Fibroblast of the aortic adventitia (primary cell): ENCODE data around the gene HES3. TPM values are rescaled to one million over a fixed set of nuclear protein-coding genes. Genes with fewer than 3 reads are reported as not detected.

ENCODE experiments used
- DNase-seq: peaks from one replicate; pipeline ENCODE4 v3.0.0-alpha.2; 2010; ENCODE audit warnings: low read depth
- H3K4me3 ChIP-seq: 2 replicates; pipeline ENCODE4 v1.5.1; 2011; ENCODE audit warnings: low read depth, mild to moderate bottlenecking, control low read depth, low read length, moderate library complexity
- total RNA-seq: library from RNA; depleted of rRNA; stranded (reverse); fragments of >200 nt; gene quantifications from 2 replicates; pipeline ENCODE4 v1.2.3, GENCODE V29; 2012; ENCODE audit warnings: low replicate concordance
- TF ChIP-seq, protein P1 (sequence below): IDR thresholded peaks from 2 replicates; pipeline ENCODE4 v1.5.1; 2011; ENCODE audit warnings: mild to moderate bottlenecking, low read length, control low read depth, inconsistent platforms; ENCODE audit not compliant: insufficient read depth

Gene HES3
- total RNA-seq, 1 donor, result not detected

DNA sequence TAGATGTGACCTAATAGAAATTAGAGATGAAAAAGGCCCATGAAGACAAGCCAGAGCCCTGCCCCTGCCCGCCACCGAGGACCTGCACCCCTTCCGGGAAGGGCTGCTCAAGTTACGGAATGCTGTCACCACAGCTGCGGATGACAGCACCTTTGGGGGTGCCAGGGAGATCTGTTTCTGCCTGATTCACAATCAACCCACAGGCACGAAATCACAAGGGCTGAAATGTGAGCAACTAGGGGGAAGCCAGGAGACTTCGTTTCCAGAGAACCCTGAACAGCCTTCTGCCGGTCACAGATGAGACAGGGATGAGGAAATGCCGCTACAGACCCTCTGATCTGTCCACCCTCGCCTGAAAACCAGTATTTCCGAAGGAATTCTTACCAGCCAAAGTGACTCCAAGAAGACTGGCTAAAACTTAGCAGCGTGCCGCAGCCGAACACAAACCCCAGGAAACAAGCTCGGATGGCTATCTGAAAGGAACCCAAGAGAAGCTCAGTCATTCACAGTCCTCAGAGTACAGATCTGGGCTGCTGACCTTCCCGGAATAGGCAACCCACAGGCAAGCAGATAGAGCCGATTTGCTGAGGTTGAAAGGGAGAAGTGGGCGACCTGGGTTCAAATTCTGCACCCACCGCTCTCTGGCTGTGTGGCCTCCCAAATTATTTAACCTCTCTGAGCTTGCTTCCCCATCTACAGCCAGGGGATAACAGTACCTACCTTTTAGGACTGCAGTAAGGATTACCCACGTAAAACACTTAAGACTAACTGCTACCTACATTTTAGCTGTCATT, 9.3 kb upstream of the HES3 start:
- peak overlapping the region; percentile 87 for H3K4me3 ChIP-seq
- peak; percentile 25 for DNase-seq
- TF ChIP-seq, protein P1, sequence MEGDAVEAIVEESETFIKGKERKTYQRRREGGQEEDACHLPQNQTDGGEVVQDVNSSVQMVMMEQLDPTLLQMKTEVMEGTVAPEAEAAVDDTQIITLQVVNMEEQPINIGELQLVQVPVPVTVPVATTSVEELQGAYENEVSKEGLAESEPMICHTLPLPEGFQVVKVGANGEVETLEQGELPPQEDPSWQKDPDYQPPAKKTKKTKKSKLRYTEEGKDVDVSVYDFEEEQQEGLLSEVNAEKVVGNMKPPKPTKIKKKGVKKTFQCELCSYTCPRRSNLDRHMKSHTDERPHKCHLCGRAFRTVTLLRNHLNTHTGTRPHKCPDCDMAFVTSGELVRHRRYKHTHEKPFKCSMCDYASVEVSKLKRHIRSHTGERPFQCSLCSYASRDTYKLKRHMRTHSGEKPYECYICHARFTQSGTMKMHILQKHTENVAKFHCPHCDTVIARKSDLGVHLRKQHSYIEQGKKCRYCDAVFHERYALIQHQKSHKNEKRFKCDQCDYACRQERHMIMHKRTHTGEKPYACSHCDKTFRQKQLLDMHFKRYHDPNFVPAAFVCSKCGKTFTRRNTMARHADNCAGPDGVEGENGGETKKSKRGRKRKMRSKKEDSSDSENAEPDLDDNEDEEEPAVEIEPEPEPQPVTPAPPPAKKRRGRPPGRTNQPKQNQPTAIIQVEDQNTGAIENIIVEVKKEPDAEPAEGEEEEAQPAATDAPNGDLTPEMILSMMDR, result no peak

DNA sequence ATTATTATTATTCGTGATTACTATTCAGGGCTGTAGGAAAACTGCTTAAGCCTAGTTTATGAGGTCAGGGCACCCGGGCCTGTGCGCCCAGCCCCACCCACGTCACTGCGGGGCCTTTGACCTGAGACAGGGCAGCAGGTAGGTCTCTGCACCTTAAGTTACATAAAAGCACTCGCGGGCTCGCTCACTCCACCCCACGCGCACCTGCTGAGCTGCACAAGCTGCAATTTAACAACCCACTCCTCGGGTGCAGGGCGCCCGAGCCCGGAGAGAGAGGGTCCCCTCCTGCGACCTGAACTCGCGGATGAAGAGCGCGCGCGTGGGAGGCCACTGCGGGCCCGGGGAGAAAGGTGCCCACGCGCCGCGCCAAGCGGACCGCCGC, 8.7 kb upstream of the HES3 start:
- peak overlapping the region; percentile 87 for H3K4me3 ChIP-seq
- TF ChIP-seq, protein P1, result no peak
- no peak for DNase-seq

DNA sequence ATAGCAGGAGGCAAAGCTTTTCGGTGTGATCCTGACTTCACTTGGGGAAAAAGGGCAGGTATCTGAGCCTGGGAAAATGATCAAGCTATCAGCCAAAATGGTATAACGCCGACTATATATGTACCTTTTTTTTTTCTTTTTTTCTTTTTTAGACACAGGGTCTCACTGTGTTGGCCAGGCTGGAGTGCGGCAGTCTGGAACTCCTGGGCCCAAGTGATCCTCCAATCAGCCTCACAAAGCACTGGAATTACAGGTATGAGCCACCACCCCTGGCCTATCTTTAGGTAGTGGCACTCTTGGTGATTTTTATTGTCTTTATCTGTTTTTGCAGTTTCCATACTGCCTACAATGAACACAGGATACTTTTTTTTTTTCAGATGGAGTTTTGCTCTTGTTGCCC, 6.9 kb upstream of the HES3 start:
- no peak for DNase-seq
- H3K4me3 ChIP-seq, result no peak overlapping the region
- TF ChIP-seq, protein P1, result no peak

DNA sequence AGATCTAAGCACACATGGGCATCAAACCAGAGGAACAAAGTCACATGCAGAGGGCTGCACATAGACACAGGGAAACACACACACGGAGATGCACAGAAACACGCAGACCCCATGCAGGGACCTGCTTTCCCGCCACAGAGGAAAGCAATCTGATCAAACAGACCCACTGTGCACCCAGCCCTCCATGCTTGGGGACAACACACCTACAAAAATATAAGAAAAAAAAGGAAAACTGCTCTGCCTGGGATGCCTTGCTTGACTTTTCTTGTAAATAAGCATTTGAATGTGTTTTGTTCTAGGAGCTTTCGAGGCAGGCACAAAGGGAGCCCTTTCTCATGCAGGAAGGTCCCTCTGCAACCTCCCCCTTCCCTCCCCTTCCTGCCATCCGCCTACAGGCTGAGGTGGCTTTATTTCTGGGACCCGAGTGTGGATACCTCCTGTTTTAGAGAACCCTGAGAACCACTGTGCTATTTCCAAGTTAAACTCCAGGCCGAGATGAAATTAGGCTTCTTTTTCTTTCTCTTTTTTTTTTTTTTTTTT, 4.7 kb upstream of the HES3 start:
- H3K4me3 ChIP-seq, result no peak overlapping the region
- no peak for DNase-seq
- TF ChIP-seq, protein P1, result no peak

DNA sequence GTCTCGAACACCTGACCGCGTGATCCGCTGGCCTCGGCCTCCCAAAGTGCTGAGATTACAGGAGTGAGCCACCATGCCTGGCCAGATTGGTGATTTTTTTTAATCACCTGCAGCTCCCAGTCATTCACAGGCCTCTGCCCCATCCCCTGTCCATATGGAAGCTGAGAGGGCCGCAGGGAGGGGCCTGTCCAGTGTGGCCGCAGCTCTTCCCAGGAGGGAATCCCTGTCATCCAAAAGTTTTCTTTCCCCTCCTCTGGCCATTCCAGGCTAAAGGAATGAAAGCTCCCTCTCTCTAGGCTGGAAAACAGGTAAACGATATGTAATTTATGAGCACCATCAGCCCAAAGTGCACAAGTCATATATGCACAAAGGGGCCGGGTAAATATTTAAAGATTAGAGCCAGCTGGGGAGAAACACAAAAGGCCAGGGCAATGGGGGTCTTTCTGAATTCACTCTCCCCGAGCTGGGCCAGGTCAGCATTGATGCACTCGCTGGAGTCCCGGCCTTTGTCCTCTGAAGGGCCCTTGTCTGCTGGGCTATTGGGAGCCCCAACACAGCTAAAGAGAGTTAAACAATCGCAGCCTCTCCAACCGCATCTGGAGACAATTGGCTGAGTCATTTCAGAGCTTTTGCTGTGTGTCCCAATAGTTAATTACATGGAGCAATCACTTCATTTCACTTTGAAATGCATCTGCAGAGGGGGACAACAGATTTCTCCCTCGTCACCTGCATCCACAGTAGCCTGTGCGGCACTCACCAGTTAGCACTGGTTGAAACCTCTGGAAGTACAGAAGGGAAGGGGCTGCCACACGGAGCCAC, 3.8 kb upstream of the HES3 start:
- peak; percentile 41 for DNase-seq
- TF ChIP-seq, protein P1, result no peak
- no peak overlapping the region for H3K4me3 ChIP-seq

DNA sequence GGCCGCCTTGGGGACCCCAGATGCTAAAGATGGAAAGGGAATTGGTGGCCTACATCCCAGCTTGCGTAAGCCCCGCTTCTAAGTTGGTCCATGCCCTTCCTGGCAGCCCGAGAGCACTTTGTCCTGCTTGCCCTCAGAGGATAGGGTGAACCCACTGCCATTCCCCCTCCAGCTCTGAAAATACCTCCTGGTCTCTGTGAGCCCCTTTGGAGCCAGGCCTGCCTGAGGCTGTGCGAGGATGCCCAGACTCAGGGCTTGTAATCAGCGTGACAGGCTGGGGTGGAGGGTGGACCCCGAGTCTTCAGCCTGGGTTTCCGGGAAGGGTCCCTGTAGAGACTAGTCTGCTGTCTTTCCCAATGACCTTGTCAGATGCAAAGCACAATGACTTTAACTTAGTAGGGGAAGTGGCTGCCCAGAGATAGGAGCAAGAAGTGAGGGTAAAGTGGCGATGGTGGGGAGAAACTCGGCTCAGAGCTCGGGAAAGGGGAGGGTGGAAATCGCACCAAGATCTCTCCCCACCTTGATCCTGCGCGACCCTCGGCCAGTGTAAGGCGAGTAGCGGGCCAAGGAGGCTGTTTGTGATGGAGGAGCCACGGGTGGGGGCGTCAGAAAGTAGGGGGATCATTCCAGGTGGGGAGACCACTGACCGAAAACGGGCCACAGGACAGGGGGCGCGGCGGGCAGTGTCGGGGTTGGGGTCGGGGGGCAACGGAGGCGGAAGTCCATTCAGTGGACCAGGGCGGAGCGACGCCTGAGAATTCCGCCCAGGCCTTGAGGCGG, 2.7 kb upstream of the HES3 start:
- TF ChIP-seq, protein P1, result no peak
- H3K4me3 ChIP-seq, result no peak overlapping the region
- no peak for DNase-seq
